GM18499 (cell line): ENCODE measurements around the gene PHF21A.

ENCODE experiments used
- ATAC-seq: cut with Tn5 transposase; IDR thresholded peaks from one replicate; pipeline ENCODE4 v1.9.1; 2021; ENCODE audit warnings: moderate number of reproducible peaks; ENCODE audit not compliant: insufficient read depth, unreplicated experiment

PHF21A gene

DNA sequence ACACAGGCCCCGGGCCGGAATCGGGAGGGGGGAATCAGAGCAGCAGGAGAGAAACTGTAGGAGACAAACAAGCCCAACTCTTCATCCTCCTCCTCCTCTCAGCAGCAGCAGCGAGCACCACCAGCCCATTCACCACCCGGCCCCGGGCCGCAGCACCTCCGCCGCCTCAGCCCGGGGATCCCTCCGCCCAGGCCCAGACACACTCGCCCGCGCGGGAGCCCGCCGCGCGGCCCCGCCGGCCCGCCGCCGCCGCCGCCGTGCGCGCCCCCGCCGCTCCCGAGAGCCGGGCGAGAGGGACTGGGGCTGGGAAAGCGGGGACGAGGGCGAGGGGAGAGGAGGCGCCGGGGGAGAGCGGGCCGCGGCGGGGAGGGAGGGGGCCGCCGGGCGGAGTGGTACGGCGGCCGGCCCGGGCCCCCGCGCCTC is at the start of gene PHF21A:
Gene PHF21A, minus strand, starts transcription at position 154 of the 423 bp plus-strand sequence. CDS start 37,235 bp downstream, outside the sequence.
- ATAC-seq: no peak

DNA sequence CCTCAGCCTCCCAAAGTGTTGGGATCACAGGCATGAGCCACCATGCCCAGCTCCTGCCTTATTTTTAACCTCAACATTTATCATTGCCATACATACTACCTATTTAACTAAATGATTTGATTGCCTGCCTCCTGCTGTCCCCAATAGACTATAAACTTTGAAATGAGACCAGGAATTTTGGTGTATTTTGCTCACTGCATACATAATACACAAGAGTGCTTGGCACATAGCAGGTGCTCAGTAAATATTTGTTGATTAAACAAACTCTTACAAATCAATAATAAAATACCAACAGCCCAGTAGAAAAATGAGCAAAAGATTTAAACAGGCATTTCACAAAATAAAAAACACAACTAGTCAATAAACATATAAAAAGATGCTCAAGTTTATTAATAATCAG is 49.5 kb upstream of the PHF21A start:
- no peak for ATAC-seq

DNA sequence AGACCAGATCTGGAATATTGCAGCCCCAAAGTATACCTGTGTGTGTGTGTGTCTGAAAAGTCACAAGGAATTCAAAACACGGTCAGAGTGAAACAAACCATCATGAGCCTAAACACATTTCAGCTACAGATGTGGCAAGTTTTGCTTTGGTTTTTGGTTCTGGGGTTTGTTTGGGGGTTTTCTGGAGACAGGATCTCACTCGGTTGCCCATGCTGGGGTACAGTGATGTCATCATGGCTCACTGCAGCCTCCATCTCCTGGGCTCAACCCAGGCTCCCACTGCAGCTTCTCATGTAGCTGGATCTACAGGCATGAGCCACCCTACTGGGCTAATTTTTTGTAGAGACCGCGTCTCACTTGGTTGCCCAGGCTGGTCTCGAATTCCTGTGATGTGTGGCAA is 41.4 kb upstream of the PHF21A start:
- ATAC-seq: no peak

DNA sequence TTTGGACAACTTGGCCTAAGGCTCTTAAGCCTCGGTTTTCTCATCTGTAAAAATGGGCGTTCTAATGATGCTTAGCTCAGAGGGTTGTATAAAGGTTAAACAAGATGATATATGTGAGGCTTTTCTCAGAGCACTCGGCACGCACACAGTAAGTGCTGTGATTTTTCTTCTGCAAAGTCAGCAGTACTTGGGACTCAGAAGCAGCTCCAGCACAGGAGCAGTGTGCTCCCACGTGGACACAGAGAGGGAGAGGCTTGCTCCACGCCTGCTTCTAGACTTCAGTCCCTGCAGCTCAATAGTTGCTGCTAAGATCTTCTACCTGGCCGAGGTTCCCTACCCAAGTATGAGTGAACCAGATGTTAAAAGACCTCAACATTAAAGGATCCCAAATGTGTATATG is 39.9 kb upstream of the PHF21A start:
- no peak for ATAC-seq

DNA sequence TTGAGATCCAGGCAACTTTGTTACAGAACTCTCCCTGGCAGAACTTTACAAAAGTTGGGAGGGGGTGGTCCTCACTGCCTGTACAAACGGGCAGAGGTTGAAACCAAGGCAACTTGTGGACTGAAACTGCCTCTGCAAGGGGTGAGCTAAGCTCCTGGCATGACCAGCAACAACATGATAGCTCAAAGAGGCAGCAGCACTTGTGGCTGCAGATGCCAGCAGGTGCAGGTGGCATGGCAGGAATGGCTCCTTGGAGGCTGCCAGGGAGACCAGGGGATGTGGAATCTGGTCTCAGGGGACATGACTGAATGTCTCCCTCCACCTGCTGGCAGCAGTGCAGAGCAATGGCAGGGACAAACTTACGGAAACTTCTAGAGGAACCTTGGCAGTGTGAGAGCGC is 38.8 kb upstream of the PHF21A start:
- ATAC-seq: no peak

DNA sequence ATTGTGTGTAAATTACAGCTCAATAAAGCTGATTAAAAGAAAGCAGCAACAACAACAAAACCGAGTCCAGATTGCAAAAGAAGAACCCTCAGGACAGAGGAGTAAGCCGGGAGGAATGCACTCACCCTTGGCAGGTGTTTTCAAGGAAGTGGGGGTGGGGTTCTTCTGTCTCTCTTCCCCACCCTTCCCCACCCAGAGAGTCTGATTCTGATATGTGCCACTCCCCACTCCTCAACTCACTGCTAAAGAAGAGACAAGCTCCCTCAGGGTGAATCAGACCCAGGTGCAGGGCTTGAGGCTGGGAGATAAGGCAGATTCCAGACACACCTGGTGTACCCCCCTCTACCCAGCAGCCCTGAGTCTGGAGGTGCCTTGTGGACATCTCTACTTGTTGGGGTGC is 38.4 kb upstream of the PHF21A start:
- ATAC-seq: no peak

DNA sequence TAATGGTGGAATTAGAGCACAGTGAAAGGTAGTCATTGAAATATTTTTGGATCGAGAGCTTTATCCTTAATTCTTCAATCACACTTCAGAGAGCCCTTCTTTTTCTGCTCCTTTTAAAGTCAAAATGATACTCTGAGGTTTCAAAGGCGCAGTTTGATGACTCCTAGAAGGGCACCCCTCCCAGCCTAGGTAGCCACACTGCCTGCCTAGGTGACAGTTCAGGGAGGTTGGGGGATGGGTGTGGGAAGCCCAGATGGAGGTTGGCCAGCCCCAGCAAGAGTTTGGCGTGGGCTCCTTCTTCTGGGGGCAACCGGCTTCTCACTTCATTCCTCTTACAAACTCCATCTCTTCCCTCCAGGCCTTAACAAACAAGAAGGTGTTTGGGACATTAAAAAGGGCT is 28.6 kb upstream of the PHF21A start:
- no peak for ATAC-seq

DNA sequence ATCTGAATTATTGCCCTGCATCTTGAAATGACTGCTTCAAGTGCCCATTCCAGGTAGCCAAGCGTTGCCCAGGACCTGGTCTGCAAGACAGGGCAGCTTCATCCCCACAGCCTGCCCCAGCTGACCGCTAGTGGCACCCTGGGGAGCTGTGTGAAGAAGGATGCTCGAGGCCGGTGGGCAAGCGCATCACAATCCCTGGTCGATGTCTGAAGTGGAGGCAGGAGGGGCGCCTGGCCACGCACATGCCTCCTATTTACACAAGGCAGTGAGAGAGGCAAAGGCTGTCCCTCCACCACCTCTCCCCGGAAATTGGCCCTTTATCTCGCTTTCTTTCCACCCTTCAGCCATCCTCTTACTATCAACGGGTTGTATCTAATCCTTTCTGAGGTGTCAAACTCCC is 28.1 kb upstream of the PHF21A start:
- ATAC-seq: no peak

DNA sequence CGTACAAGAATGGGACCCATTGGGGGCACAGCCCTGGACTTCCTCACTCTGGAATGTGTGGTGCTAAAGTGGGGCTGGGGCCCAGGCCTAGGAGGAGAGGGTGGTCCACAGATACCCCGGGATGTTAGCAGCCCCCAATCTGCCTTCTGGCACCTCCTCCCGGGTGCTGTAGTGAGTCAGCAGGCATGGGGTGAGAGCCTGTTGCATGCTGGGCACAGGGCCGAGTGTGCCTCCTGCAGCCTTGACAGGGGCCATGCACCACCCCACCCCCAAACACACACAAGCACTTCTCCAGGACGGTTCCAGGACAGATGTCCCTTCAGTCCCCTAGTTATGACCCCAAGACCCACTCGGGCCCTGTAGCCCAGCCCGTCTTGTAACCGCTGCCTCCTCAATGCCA is 23.5 kb upstream of the PHF21A start:
- no peak for ATAC-seq

DNA sequence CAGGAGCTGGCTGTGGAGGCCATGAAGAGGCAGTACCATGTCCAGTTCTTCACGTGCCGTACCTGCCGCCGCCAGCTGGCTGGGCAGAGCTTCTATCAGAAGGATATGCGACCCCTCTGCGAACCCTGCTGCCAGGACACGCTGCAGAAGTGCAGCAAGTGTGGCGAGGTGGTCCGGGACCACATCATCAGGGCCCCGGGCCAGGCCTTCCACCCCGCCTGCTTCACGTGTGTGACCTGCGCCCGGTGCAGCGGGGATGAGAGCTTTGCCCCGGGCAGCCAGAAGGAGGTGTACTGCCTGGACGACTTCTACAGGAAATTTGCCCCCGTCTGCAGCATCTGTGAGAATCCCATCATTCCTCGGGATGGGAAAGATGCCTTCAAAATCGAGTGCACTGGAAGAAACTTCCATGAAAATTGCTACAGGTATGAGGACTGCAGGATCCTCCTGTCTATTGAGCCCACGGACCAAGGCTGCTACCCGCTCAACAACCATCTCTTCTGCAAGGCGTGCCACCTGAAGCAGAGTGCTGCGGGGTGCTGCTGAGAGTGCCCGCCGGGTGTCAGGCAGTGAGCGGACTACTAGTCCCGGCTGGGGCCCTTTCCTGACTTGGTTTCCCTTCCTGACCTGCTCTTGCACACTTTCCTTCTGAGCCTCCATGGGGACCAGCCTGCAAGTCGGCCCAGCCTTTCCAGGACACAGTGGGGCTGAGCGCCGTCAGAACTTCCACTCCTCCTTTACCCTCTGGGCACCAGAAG is 22.0 kb upstream of the PHF21A start:
- ATAC-seq: no peak

DNA sequence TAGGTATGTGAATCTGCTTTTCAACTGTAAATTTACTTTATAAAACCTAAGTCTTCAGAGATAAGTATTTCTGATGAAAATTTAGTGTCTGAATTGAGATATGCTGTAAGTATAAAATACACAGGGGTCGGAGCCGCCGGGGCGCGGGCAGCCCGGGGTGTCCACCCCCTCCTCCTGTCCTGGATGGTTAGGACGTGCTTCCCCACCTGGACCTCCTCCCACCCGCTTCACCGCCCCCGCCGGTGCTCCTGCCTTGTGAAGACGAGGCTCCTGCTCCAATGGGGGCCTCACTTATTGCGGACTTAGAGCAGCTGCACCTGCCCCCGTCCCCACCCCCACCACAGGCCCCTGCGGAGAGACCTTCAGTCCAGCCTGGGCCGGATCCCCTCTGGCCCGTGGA is 21.3 kb upstream of the PHF21A start:
- ATAC-seq: no peak

DNA sequence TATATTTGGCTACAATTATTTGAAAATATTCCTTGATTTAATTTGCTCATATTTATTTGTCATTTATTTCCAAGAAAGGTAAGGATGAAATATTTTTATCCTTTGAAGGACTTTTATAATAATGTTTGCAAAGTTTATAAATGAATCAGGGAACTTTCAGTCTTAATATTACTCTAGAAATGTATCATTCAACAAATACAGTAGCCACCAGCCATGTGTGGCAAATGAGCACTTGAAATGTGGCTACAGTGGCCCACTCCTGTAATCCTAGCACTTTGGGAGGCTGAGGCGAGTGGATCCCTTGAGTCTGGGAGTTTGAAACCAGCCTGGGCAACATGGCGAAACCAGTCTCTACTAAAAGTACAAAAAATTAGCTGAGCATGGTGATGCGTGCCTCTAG is 20.3 kb upstream of the PHF21A start:
- ATAC-seq: no peak

DNA sequence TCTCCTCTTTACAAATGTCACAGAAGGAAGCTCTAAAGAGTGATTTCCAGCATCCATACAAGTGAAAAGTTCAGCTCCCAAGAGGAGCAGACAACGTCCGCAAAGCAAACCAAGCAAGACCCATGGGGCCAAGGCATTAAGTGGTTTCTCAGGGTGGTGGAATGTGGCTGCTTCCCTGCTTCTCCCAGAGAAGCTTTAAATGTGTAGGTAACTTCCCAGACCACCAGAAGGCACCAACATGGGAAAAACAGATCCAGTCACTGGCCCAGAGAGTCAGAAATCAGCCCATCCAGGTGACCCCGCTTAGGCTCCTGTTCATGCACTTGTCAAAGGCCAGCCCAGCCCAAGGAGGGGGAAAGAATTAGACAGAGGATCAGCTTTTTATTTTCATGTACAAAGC is 13.3 kb upstream of the PHF21A start:
- ATAC-seq: no peak

DNA sequence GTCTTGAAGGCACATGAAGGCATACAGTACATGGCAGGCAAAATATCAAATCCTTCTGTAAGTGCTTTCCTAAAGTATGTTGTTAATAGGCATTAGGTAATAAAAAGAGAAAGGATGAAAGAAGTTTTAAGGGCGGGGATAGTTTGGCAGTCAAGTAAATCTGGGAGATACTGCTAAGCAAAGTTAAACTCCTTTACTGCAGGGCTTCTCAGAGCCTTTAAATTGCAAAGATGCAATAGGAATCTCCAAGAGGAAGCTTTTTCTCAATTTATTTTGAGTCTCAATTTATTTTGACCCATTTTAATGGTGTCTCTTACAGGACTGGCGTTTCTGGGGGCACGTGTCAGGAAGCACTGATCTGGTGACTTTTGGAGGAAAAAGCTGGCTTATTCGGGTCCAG is 12.8 kb upstream of the PHF21A start:
- ATAC-seq: no peak

DNA sequence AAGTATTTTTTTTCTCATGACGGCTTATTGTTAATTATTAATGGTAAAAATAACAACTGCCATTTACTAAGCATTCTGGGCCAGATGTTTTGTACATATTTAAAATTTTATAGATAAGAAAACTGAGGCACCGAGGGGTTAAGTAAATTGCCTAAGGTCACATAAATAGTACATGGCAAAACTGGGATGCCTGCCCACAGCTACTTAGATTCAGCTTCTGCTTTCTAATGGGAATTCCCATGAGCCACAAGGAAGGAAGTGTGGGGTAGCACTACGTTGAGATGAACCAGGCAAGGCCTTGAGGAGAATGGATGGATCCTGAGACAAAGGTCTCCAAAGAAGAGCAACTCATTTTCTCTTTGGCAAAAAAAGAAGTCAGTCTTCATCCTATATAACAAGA is 11.9 kb upstream of the PHF21A start:
- no peak for ATAC-seq

DNA sequence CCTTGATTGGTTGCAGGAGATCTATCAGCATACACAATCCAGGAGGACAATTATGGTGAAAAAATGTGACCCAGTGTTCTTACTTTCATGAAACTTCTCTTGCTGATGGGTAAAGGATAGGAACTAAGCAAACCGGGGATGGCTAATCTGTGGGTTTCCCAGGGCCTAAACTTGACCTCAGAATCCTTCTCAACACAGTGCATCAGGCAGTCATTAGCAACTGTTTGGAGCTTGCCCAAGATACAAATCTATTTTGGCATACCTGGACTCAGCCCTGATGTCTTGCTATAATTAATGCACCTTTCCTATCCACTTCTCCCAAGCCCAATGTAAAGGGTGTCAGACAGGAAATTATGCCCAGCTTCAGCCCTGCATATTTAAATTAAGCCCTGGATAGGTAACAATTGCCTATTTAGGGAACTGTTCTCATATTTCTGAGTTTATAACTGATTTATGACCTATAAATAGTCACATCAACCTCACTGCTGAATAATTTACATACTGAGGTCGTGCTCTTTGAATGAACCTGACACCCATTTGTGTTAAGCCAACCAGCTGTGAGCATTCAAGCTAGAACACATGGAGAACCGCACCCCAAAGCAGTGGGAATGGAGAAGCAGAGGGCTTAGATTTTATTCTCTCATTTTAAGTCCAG is 9.2 kb upstream of the PHF21A start:
- ATAC-seq: no peak

DNA sequence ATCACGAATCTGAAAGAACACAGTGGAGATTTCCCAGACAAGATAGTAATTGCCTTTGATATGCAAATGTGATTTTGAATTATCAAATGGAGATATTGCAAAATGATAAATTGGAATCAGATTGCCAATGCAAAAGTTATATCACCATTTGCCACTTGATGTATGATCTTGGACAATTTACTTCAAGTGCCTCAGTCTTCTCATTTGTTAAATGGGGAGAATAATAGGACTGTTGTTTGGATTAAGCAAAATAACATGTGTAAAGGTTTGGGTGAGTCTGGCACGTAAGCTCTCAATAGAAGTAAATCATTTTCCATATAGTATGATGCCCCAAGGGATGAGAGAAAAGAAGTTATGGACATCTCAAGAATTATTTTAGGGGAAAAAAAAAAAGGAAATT is 7.9 kb upstream of the PHF21A start:
- no peak for ATAC-seq

DNA sequence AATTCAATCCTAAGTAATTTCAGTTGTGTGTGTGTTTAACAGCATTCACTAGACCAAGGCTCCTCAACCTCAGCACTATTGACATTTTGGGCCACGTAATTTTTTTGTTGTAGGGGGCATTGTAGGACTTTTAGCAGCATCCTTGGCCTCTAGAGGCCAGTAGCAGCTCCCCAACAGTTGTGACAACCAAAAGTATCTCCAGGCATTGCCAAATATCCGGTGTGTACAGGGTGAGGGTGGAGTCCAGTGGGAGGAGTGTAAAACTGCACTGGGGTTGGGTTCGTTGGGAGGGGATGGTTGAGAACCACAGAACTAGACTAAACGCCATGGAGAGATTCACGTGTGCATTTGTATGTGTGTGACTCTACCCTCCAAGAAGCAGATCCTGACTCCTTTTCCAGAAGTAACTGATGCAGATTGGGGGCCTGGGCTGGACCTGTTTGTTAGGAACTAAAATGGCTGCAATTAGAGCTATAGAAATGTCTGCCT is 5.9 kb upstream of the PHF21A start:
- no peak for ATAC-seq

DNA sequence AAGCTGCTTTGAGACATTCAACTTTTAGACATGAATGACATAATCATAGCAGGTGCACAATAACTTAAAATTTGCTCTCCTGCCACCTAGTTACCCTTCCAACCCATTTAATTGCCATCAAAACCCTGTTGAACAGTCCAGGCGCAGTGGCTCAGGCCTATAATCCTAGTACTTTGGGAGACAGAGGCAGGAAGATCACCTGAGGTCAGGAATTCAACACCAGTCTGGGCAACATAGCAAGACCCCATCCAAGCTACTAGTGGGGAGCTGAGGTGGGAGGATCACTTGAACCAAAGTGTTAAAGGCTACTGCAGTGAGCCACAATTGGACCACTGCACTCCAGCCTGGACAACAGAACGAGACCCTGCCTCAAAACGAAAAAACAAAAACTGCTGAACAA is 4.0 kb upstream of the PHF21A start:
- no peak for ATAC-seq

DNA sequence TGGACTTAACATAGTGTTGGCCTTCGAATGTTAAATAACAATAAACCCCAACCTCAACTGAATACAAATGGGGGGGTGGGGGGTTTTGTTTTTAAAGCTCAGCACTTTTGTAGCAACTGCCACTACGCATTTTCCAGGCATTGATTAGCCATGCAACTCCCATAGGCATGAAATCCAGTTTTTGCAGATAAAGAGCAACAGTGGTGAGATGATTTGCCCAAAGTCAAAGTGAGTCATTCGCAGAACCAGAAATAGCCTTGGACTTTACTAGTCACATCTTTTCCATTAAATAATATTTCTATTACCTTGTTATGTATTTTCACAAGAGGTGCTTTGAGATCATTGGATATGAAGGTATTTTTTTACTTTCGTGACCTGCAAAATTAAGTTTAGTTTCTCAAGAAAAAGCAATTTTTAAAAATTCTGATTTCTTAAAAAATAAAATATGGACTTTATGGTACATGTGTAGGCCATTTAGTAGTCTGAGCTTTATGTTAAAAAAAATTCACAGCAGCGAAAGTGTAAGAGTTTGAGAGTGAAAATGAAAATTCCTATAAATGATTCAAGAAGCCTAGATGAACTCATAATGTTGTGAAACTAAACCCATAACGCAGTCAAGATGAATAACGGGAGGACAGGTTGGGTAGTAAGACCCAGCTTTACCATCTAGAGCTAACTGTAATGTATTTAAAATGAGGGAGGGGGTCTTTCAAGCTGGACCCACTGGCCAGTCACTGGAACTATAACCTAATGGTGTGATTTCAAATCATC is 1.9 kb upstream of the PHF21A start:
- no peak for ATAC-seq
